ENCODE data around the gene IER2.

The IER2 gene

GRCh38 chr19:13104360-13104847, 45.8 kb upstream of the IER2 start:
- H3K27ac ChIP-seq = no peak overlapping the region

GRCh38 chr19:13104848-13105711, 45.1 kb upstream of the IER2 start:
- TF ChIP-seq ZFX (IDR thresholded peaks at IDR 0.05) (no peak), CTCF (conservative IDR thresholded peaks at IDR 0.05) (no peak; the same call in 1 of the 2 replicates)
- no peak overlapping the region for H3K27ac ChIP-seq

More at GRCh38 chr19:13104360-13104847, 45.8 kb upstream of the IER2 start:
- TF ChIP-seq ZFX (IDR thresholded peaks at IDR 0.05) = no peak
- no peak; the same call in 1 of the 2 replicates for TF ChIP-seq CTCF (conservative IDR thresholded peaks at IDR 0.05)

GRCh38 chr19:13109361-13110098, 40.7 kb upstream of the IER2 start:
- no peak overlapping the region for H3K27ac ChIP-seq
- TF ChIP-seq ZFX (IDR thresholded peaks at IDR 0.05) (no peak), CTCF (conservative IDR thresholded peaks at IDR 0.05) (no peak)

- TF ChIP-seq ZFX (IDR thresholded peaks at IDR 0.05) = no peak
- no peak for TF ChIP-seq CTCF (conservative IDR thresholded peaks at IDR 0.05)
- no peak overlapping the region for H3K27ac ChIP-seq
These were observed 40.1 kb upstream of the IER2 start for GRCh38 chr19:13110099-13110610.

GRCh38 chr19:13112555-13112954, 37.7 kb upstream of the IER2 start:
- H3K27ac ChIP-seq = no peak overlapping the region
- TF ChIP-seq CTCF (conservative IDR thresholded peaks at IDR 0.05) (no peak), ZFX (IDR thresholded peaks at IDR 0.05) (no peak)

GRCh38 chr19:13115936-13116281, 34.3 kb upstream of the IER2 start:
- H3K27ac ChIP-seq = peak overlapping the region; percentile 95
- no peak for TF ChIP-seq ZFX (IDR thresholded peaks at IDR 0.05)
- no peak for TF ChIP-seq CTCF (conservative IDR thresholded peaks at IDR 0.05)

Measured in C4-2B (cell line).